C4-2B (cell line): ENCODE data around the gene IGFALS.

Experiments
- H3K27ac ChIP-seq: fragments of 450-650 bp; 2 replicates; pipeline ENCODE4 v1.5.1; 2017
- CTCF ChIP-seq: fragments of 450-650 bp; conservative IDR thresholded peaks from 2 replicates; pipeline ENCODE4 v1.5.1; 2017; ENCODE audit warnings: mild to moderate bottlenecking
- ZFX ChIP-seq: fragments of 450-650 bp; IDR thresholded peaks from 2 replicates; pipeline ENCODE4 v1.6.1; 2017

IGFALS gene

GRCh38 chr16:1793578-1794220 lies at the start of gene IGFALS:
Gene IGFALS (minus strand): TSS chr16:1793705. CDS start chr16:1793652, 53 bp downstream.
- H3K27ac ChIP-seq = no peak within 1 kb of the TSS
- TF ChIP-seq CTCF (no peak), ZFX (no peak)

GRCh38 chr16:1839554-1839953 lies 46.0 kb upstream of the IGFALS start:
- no peak overlapping the region for H3K27ac ChIP-seq
- TF ChIP-seq CTCF (no peak), ZFX (no peak)

GRCh38 chr16:1834096-1834495 lies 40.6 kb upstream of the IGFALS start:
- TF ChIP-seq ZFX (no peak), CTCF (no peak)
- H3K27ac ChIP-seq = no peak overlapping the region

GRCh38 chr16:1832838-1833454 lies 39.4 kb upstream of the IGFALS start:
- no peak for TF ChIP-seq ZFX
- TF ChIP-seq CTCF = no peak
- H3K27ac ChIP-seq = no peak overlapping the region

- TF ChIP-seq CTCF = no peak
- no peak for TF ChIP-seq ZFX
- H3K27ac ChIP-seq = no peak overlapping the region
These were observed 37.9 kb upstream of the IGFALS start for GRCh38 chr16:1831186-1832075.

GRCh38 chr16:1830213-1830612 lies 36.7 kb upstream of the IGFALS start:
- no peak for TF ChIP-seq ZFX
- no peak for TF ChIP-seq CTCF
- no peak overlapping the region for H3K27ac ChIP-seq
